ENCODE data around the gene NF2. TPM values are rescaled to one million over a fixed set of nuclear protein-coding genes. Genes with fewer than 3 reads are reported as not detected.

The NF2 gene
- total RNA-seq, 2 experiments from 2014 or later, result 23.1 to 24.5 TPM

DNA sequence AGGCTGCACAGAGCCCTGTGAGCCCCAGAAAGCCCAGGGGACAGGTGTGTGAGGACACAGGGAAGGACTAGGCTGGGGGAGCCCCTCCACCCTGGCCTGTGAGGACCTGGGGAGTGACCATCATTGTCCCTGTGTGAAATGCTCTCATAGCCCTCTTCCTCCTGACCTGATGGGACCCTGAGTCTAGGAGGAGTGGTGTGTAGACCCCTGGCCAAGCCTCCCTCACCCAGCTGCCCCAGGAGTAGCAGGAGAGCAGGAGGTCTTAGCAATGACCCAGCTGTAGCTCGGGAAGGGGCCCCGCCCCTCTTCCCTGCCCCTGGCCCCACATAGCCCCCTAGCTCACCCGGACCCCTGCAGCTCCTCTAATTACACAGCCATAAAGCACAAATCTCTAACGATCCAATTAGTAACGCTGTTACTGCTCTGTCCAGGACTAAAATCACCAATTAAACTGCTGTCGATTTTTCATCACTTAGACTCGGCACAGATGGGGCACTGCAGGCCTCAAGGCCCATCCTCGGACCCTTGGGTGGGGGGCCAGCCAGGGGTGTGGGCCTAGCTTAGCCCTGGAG is 109.8 kb downstream of the NF2 start:
- Histone ChIP-seq H3K27me3 (ENCODE audit: control insufficient read depth in 1 of 2, insufficient read depth in 2 of 2, low read length in 2 of 2) (peaks cover 10 to 15% of the 10 kb centered on the region in 2 experiments), H3K9me3 (ENCODE audit: control insufficient read depth in 1 of 2, insufficient read depth in 1 of 2, low read length in 2 of 2) (no peaks in the 10 kb centered on the region), H3K36me3 (ENCODE audit: insufficient read depth, low read length) (no peaks in the 10 kb centered on the region), H3K4me3 (ENCODE audit: low read length) (no peak overlapping the region), H3K4me1 (ENCODE audit: insufficient read depth, low read length) (no peaks in the 10 kb centered on the region), H3K27ac (ENCODE audit: low read depth in 1 of 2, low read length in 2 of 2) (no peak overlapping the region)
- no peak for ATAC-seq (ENCODE audit: poor library complexity)
- Mint-ChIP-seq H3K4me1 (ENCODE audit: low read depth) (no peaks in the 10 kb centered on the region), H3K4me3 (no peak overlapping the region), H3K27ac (no peak overlapping the region), H3K27me3 (peaks cover 45% of the 10 kb centered on the region), H3K9me3 (no peaks in the 10 kb centered on the region), H3K36me3 (ENCODE audit: low read depth) (no peaks in the 10 kb centered on the region)
- no peak for TF ChIP-seq CTCF (IDR thresholded peaks at IDR 0.05)
- ChIA-PET POLR2A (no interaction called here), CTCF (no interaction called here)
- intact Hi-C loops (cut with DNase I, micrococcal nuclease), result no loop called here
- no peak for DNase-seq

DNA sequence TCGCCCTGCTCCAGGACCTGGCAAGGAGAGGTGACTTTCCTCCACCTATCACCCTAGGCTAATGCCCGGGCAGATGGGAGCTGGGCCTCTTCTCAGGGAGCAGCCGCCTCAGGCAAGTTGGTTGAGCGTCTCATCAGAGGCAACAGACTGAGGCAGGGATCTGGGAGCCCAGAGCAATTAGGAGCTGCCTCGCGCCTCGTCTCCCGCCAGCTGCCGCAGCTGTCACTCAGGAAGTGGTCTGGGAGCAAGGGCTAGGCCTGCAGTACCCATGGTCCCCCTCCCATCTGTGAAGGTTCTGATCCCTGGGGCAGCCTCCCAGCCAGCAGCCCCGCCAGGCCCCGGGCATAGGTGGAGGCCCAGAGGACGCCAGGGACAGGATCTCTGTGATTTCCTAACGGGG is 111.8 kb downstream of the NF2 start:
- H3K4me3 ChIP-seq (ENCODE audit: low read length), result no peak overlapping the region
- Mint-ChIP-seq H3K9me3 (no peaks in the 10 kb centered on the region), H3K4me1 (ENCODE audit: low read depth) (peaks cover 7% of the 10 kb centered on the region), H3K36me3 (ENCODE audit: low read depth) (no peaks in the 10 kb centered on the region), H3K27ac (no peak overlapping the region), H3K4me3 (no peak overlapping the region), H3K27me3 (peaks cover 59% of the 10 kb centered on the region)
- ATAC-seq (ENCODE audit: poor library complexity) (no peak), DNase-seq (no peak)
- CTCF ChIA-PET, result no interaction called here
- POLR2A ChIA-PET, result no interaction called here
- intact Hi-C loops (cut with DNase I, micrococcal nuclease), result no loop called here
- no peak for TF ChIP-seq CTCF (IDR thresholded peaks at IDR 0.05)
- H3K4me1 ChIP-seq (ENCODE audit: insufficient read depth, low read length), result peaks cover 7% of the 10 kb centered on the region
- H3K27ac ChIP-seq (ENCODE audit: low read depth in 1 of 2, low read length in 2 of 2), result no peak overlapping the region
- peaks cover 22 to 29% of the 10 kb centered on the region in 2 experiments for H3K27me3 ChIP-seq (ENCODE audit: control insufficient read depth in 1 of 2, insufficient read depth in 2 of 2, low read length in 2 of 2)
- no peaks in the 10 kb centered on the region for H3K36me3 ChIP-seq (ENCODE audit: insufficient read depth, low read length)
- H3K9me3 ChIP-seq (ENCODE audit: control insufficient read depth in 1 of 2, insufficient read depth in 1 of 2, low read length in 2 of 2), result peaks cover 0 to 8% of the 10 kb centered on the region in 2 experiments

DNA sequence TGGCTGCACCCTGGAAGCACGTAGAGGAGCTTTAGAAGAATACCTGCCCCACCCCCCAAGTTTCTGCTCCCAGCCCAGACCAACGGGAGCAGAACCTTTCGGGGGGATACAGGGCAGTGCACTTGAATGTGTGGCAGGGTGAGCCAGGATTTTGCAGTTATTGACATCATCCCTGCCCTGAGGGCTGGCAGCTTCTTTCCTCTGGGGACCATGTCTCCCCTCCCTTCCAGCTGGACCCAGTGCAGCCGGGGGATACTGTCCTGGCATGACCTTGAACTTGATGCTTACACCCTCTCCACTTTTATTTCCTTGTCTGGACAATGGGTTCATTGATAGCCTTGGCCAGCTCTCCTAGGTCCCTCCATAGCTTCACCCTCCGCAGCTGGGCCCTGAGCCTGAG is 112.3 kb downstream of the NF2 start:
- Mint-ChIP-seq H3K27me3 (peaks cover 59% of the 10 kb centered on the region), H3K9me3 (no peaks in the 10 kb centered on the region), H3K36me3 (ENCODE audit: low read depth) (no peaks in the 10 kb centered on the region), H3K27ac (no peak overlapping the region), H3K4me3 (no peak overlapping the region), H3K4me1 (ENCODE audit: low read depth) (peaks cover 7% of the 10 kb centered on the region)
- CTCF ChIA-PET, result no interaction called here
- intact Hi-C loops (cut with DNase I, micrococcal nuclease), result no loop called here
- POLR2A ChIA-PET, result no interaction called here
- peaks cover 22 to 29% of the 10 kb centered on the region in 2 experiments for H3K27me3 ChIP-seq (ENCODE audit: control insufficient read depth in 1 of 2, insufficient read depth in 2 of 2, low read length in 2 of 2)
- H3K4me1 ChIP-seq (ENCODE audit: insufficient read depth, low read length), result peaks cover 7% of the 10 kb centered on the region
- no peak for ATAC-seq (ENCODE audit: poor library complexity)
- no peak for DNase-seq
- H3K27ac ChIP-seq (ENCODE audit: low read depth in 1 of 2, low read length in 2 of 2), result no peak overlapping the region
- H3K4me3 ChIP-seq (ENCODE audit: low read length), result no peak overlapping the region
- H3K36me3 ChIP-seq (ENCODE audit: insufficient read depth, low read length), result no peaks in the 10 kb centered on the region
- TF ChIP-seq CTCF (IDR thresholded peaks at IDR 0.05), result no peak
- H3K9me3 ChIP-seq (ENCODE audit: control insufficient read depth in 1 of 2, insufficient read depth in 1 of 2, low read length in 2 of 2), result peaks cover 0 to 8% of the 10 kb centered on the region in 2 experiments

Measured in CD4-positive, alpha-beta T cell (primary cell).